CD14-positive monocyte (primary cell): ENCODE results near the gene OR2B2. TPM values are rescaled to one million over a fixed set of nuclear protein-coding genes. Genes with fewer than 3 reads are reported as not detected.

Experiments used
- DNase-seq, 3 donors: peaks; one replicate each; pipeline ENCODE4 v3.0.0-alpha.2; 2011 to 2022
- H2AFZ ChIP-seq: 2 replicates; pipeline ENCODE4 v1.6.0; 2012; ENCODE audit warnings: mild to moderate bottlenecking, low read depth, low read length, inconsistent platforms; ENCODE audit not compliant: insufficient read depth, poor library complexity, severe bottlenecking
- H3K27ac ChIP-seq, 2 donors: 1 replicate in 1 of 2; 2 replicates in 1 of 2; pipeline ENCODE4 v1.5.1; 2012 to 2013; ENCODE audit warnings: low read length in 2 of 2, control low read depth in 1 of 2, inconsistent platforms in 1 of 2, low read depth in 1 of 2, mild to moderate bottlenecking in 1 of 2
- H3K27me3 ChIP-seq, 2 donors: one replicate each; pipeline versions ENCODE4 v1.6.0 to v1.6.1; 2011 to 2013; ENCODE audit warnings: low read length in 2 of 2; ENCODE audit not compliant: control insufficient read depth in 2 of 2, insufficient read depth in 2 of 2
- H3K36me3 ChIP-seq, 2 donors: replicated peaks in 1 of 2; 1 replicate in 1 of 2; 2 replicates in 1 of 2; pipeline versions ENCODE4 v1.5.1 to v1.6.1; 2012 to 2013; ENCODE audit warnings: low read length in 2 of 2, control low read depth in 1 of 2, inconsistent platforms in 1 of 2, mild to moderate bottlenecking in 1 of 2; ENCODE audit not compliant: insufficient read depth in 2 of 2, control insufficient read depth in 1 of 2
- H3K4me1 ChIP-seq, 2 donors: 1 replicate in 1 of 2; 2 replicates in 1 of 2; pipeline versions ENCODE4 v1.5.1 to v1.6.1; 2012 to 2013; ENCODE audit warnings: low read length in 2 of 2, control low read depth in 1 of 2, inconsistent platforms in 1 of 2, mild to moderate bottlenecking in 1 of 2, moderate library complexity in 1 of 2; ENCODE audit not compliant: insufficient read depth in 2 of 2, control insufficient read depth in 1 of 2
- H3K4me2 ChIP-seq: replicated peaks from 2 replicates; pipeline ENCODE3; 2012; ENCODE audit warnings: low read length, moderate library complexity, mild to moderate bottlenecking; ENCODE audit not compliant: poor library complexity, severe bottlenecking; ENCODE audit errors: extremely low read depth
- H3K4me3 ChIP-seq, 3 experiments: fragments of 200-600 bp in 1 of 3; sonication (generic) in 1 of 3; replicated peaks in 1 of 3; 1 replicate in 2 of 3; 2 replicates in 1 of 3; pipeline ENCODE4 v1.5.1; 2011 to 2013; ENCODE audit warnings: low read length in 3 of 3, mild to moderate bottlenecking in 3 of 3, control low read depth in 2 of 3, low read depth in 2 of 3, inconsistent platforms in 1 of 3, moderate library complexity in 1 of 3
- H3K79me2 ChIP-seq: 2 replicates; pipeline ENCODE4 v1.6.0; 2012; ENCODE audit warnings: mild to moderate bottlenecking, control low read depth, inconsistent platforms, low read length, moderate library complexity; ENCODE audit not compliant: insufficient read depth
- H3K9ac ChIP-seq: 2 replicates; pipeline ENCODE4 v1.6.0; 2017; ENCODE audit warnings: low read length, mild to moderate bottlenecking; ENCODE audit not compliant: insufficient read depth, poor library complexity, severe bottlenecking
- H3K9me3 ChIP-seq, 2 donors: replicated peaks in 1 of 2; 1 replicate in 1 of 2; 2 replicates in 1 of 2; pipeline versions ENCODE4 v1.5.1 to v1.6.1; 2012 to 2013; ENCODE audit warnings: low read length in 2 of 2, control low read depth in 1 of 2; ENCODE audit not compliant: control insufficient read depth in 1 of 2, insufficient read depth in 1 of 2
- H4K20me1 ChIP-seq: 2 replicates; pipeline ENCODE4 v1.6.0; 2012; ENCODE audit warnings: mild to moderate bottlenecking, low read length, control low read depth, moderate library complexity; ENCODE audit not compliant: insufficient read depth
- H3K27ac Mint-ChIP-seq, 7 donors: one replicate each; pipeline ENCODE4 v1.8.0; 2020; ENCODE audit warnings: mild to moderate bottlenecking in 7 of 7, mixed read lengths in 7 of 7, moderate library complexity in 6 of 7, inconsistent platforms in 2 of 7
- H3K27me3 Mint-ChIP-seq, 3 donors: one replicate each; pipeline ENCODE4 v1.8.0; 2021 to 2022; ENCODE audit warnings: low read depth in 3 of 3, mild to moderate bottlenecking in 3 of 3, mixed read lengths in 3 of 3, moderate library complexity in 3 of 3, inconsistent platforms in 1 of 3
- H3K36me3 Mint-ChIP-seq, 2 donors: one replicate each; pipeline ENCODE4 v1.8.0; 2020; ENCODE audit warnings: mixed read lengths in 2 of 2, inconsistent platforms in 1 of 2, mild to moderate bottlenecking in 1 of 2
- H3K4me1 Mint-ChIP-seq: one replicate; pipeline ENCODE4 v1.8.0; 2020; ENCODE audit warnings: mild to moderate bottlenecking, mixed read lengths
- H3K4me3 Mint-ChIP-seq, 2 donors: one replicate each; pipeline ENCODE4 v1.8.0; 2020; ENCODE audit warnings: mild to moderate bottlenecking in 2 of 2, mixed read lengths in 2 of 2, moderate library complexity in 1 of 2
- H3K9me3 Mint-ChIP-seq, 7 donors: one replicate each; pipeline ENCODE4 v1.8.0; 2020 to 2022; ENCODE audit warnings: mixed read lengths in 7 of 7, mild to moderate bottlenecking in 6 of 7, moderate library complexity in 6 of 7, inconsistent platforms in 2 of 7
- CTCF ChIP-seq: fragments of 200-600 bp; IDR thresholded peaks from one replicate; pipeline ENCODE4 v1.8.0; 2022; ENCODE audit warnings: antibody characterized with exemption, mild to moderate bottlenecking
- WGBS: methylation state at CpG from one replicate; pipeline ENCODE4 v1.1.5; 2013; ENCODE audit warnings: missing lambda C conversion rate; ENCODE audit not compliant: insufficient coverage; 5-methylcytosine and 5-hydroxymethylcytosine counted together
- intact Hi-C, 2 donors: fragments of 100-400 bp; cut with micrococcal nuclease; formaldehyde crosslinking; loops; one replicate each; pipeline versions ENCODE4 v1.15.0 to v1.15.1; 2023
- polyA plus RNA-seq, 3 donors: library from polyadenylated mRNA; depleted of rRNA in 1 of 3; unstranded in 2 of 3; stranded (reverse) in 1 of 3; fragments of 300-500 nt in 2 of 3; fragments of >200 nt in 1 of 3; fragmentation: Illumina TruSeq in 2 of 3; gene quantifications; 1 replicate in 2 of 3; 2 replicates in 1 of 3; pipeline ENCODE4 v1.2.3, GENCODE V29; 2012 to 2021

OR2B2 gene
- polyA plus RNA-seq, 3 donors: not detected

DNA sequence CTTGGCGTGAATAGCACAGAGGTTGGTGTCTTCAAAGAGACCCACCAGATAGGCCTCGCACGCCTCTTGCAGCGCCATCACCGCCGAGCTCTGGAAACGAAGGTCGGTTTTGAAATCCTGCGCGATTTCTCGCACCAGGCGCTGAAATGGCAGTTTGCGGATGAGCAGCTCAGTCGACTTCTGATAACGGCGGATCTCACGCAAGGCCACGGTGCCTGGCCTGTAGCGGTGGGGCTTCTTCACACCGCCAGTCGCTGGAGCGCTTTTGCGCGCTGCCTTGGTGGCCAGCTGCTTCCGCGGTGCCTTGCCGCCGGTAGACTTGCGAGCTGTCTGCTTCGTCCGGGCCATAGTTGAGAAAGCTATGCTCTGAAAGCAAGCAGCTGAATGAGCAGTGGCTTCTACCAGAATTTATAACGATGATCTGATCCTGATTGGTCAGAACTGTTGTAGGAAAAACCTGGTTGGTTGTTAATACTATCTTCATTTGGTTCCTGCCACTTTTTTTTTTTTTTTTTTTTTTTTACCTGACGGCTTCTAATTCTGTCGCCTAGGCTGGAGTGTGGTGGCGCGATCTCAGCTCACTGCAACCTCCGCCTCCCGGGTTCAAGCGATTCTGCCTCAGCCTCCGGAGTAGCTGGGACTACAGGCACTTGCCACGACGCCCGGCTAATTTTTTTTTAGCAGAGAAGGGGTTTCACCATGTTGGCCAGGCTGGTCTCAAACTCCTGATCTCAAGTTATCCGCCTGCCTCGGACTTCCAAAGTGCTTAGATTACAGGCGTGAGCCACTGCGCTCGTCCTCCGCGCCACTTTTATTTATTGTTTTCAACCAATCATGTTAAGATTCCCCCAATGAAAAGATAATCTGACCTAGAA lies 21.5 kb downstream of the OR2B2 start:
- WGBS: 2% methylated on average over 42 of the region's 50 CpGs

More for the DNA sequence above, 21.5 kb downstream of the OR2B2 start:
- no peak for TF ChIP-seq CTCF
- H3K27me3 Mint-ChIP-seq: peaks cover 0 to 3% (median 0%) of the 10 kb centered on the region in 3 donors
- Histone ChIP-seq H3K27ac (peak overlapping the region; percentile 3 to 10), H3K9ac (peak overlapping the region; percentile 33), H3K4me2 (peak overlapping the region; percentile 72), H3K79me2 (no peaks in the 10 kb centered on the region), H2AFZ (peak overlapping the region; percentile 85), H4K20me1 (no peaks in the 10 kb centered on the region), H3K4me3 (peak overlapping the region; percentile 42 to 74 (median 49)), H3K27me3 (no peaks in the 10 kb centered on the region), H3K4me1 (peaks cover 53 to 66% of the 10 kb centered on the region in 2 donors), H3K9me3 (no peaks in the 10 kb centered on the region), H3K36me3 (no peaks in the 10 kb centered on the region)
- DNase-seq: peak; percentile 53 to 69 (median 61)
- H3K4me3 Mint-ChIP-seq: peak overlapping the region; percentile 83 to 85
- no peaks in the 10 kb centered on the region for H3K9me3 Mint-ChIP-seq
- no peaks in the 10 kb centered on the region for H3K36me3 Mint-ChIP-seq
- peaks cover 43% of the 10 kb centered on the region for H3K4me1 Mint-ChIP-seq
- H3K27ac Mint-ChIP-seq: peak overlapping the region in 4 of 7 donors; percentile 18 to 25 (median 22)
- intact Hi-C loops: loop anchor here (5.0 to 10.0 kb wide), 8 partner anchors 53 to 736 kb away; a partner anchor contains a TSS
